Hepatocyte (in vitro differentiated cells): ENCODE measurements around the gene NUDT13. TPM values are rescaled to one million over a fixed set of nuclear protein-coding genes. Genes with fewer than 3 reads are reported as not detected.
"Not testable (repeated sequence)": the region's sequence is repeated elsewhere in the genome, so short reads cannot be mapped to it uniquely, and the experiment has no call there.

ENCODE experiments used
- DNase-seq: peaks from one replicate; pipeline ENCODE4 v3.0.0-alpha.2; 2016; ENCODE audit warnings: low spot score
- H2AFZ ChIP-seq: fragments of 200-600 bp; sonication (generic); 2 replicates; pipeline ENCODE4 v1.6.0; 2016; ENCODE audit warnings: antibody characterized with exemption, mild to moderate bottlenecking
- H3K27ac ChIP-seq: fragments of 200-600 bp; sonication (generic); 2 replicates; pipeline ENCODE4 v1.5.1; 2016; ENCODE audit warnings: mild to moderate bottlenecking
- H3K27me3 ChIP-seq: fragments of 200-600 bp; sonication (generic); 2 replicates; pipeline ENCODE4 v1.6.1; 2016
- H3K36me3 ChIP-seq: fragments of 200-600 bp; sonication (generic); replicated peaks from 2 replicates; pipeline ENCODE4 v1.5.1; 2016; ENCODE audit warnings: low read depth; ENCODE audit not compliant: insufficient read depth
- H3K4me1 ChIP-seq: fragments of 200-600 bp; sonication (generic); 2 replicates; pipeline ENCODE4 v1.5.1; 2016; ENCODE audit warnings: mild to moderate bottlenecking, moderate library complexity; ENCODE audit not compliant: insufficient read depth
- H3K4me2 ChIP-seq: fragments of 200-600 bp; sonication (generic); 2 replicates; pipeline ENCODE4 v1.6.0; 2016
- H3K4me3 ChIP-seq: fragments of 200-600 bp; sonication (generic); 2 replicates; pipeline ENCODE4 v1.5.1; 2016; ENCODE audit warnings: mild to moderate bottlenecking
- H3K79me2 ChIP-seq: fragments of 200-600 bp; sonication (generic); 2 replicates; pipeline ENCODE4 v1.6.0; 2017; ENCODE audit warnings: mild to moderate bottlenecking
- H3K9me2 ChIP-seq: fragments of 200-600 bp; sonication (generic); replicated peaks from 2 replicates; pipeline ENCODE4 v1.6.0; 2017; ENCODE audit warnings: mild to moderate bottlenecking; ENCODE audit not compliant: insufficient read depth
- H3K9me3 ChIP-seq: fragments of 200-600 bp; sonication (generic); 2 replicates; pipeline ENCODE4 v1.5.1; 2016; ENCODE audit warnings: low read depth, mild to moderate bottlenecking
- H4K20me1 ChIP-seq: fragments of 200-600 bp; sonication (generic); 2 replicates; pipeline ENCODE4 v1.6.0; 2016; ENCODE audit warnings: mild to moderate bottlenecking; ENCODE audit not compliant: insufficient read depth, poor library complexity, severe bottlenecking
- CTCF ChIP-seq: fragments of 200-600 bp; sonication (generic); IDR thresholded peaks from 2 replicates; pipeline ENCODE4 v1.5.1; 2016; ENCODE audit warnings: antibody characterized with exemption, mild to moderate bottlenecking; ENCODE audit not compliant: poor library complexity
- EZH2 ChIP-seq: fragments of 200-600 bp; sonication (generic); IDR thresholded peaks from 2 replicates; pipeline ENCODE4 v1.6.1; 2016; ENCODE audit warnings: antibody characterized with exemption, mild to moderate bottlenecking, borderline replicate concordance
- EZH2phosphoT487 ChIP-seq: fragments of 200-600 bp; sonication (generic); IDR thresholded peaks from one replicate; pipeline ENCODE4 v1.6.1; 2018; ENCODE audit warnings: antibody characterized with exemption, mild to moderate bottlenecking, low read depth, moderate library complexity; ENCODE audit not compliant: unreplicated experiment, severe bottlenecking
- WGBS: methylation state at CpG from one replicate; pipeline ENCODE4 v1.1.6; 2016; ENCODE audit warnings: low lambda C conversion rate; ENCODE audit errors: missing lambda C conversion rate; 5-methylcytosine and 5-hydroxymethylcytosine counted together
- polyA plus RNA-seq: library from polyadenylated mRNA; unstranded; fragments of >200 nt; fragmentation: Nextera tagmentation; extraction: Ambion mirVana; gene quantifications from 2 replicates; pipeline ENCODE4 v1.2.1, GENCODE V29; 2016
- total RNA-seq: library from RNA; depleted of rRNA; stranded (reverse); fragments of >200 nt; gene quantifications from 2 replicates; pipeline ENCODE4 v1.2.3, GENCODE V29; 2014

The NUDT13 gene
- total and polyA plus RNA-seq, 2 experiments from 2014 or later: 2.1 to 3.4 TPM

DNA sequence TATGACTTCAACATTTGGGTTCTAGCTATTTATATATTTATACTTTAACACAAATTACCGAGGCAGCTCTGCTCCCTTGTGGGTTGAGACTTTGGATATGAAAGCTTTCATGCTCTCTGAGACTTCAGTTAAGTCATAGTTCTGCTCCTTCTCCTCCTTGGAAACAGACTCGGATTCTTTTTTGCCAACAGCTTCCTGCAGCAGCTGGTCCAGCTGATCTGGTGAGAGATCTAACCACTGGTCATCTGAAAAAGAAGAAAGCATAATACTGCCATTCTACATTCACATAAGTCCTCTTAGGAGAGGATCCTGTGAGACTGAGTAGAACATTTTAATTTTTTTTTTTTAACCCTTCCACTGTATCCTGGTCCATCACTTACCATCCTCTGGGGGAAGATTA, 29.0 kb downstream of the NUDT13 start:
- WGBS: 91% methylated on average over 2 of the region's 2 CpGs
- Histone ChIP-seq H4K20me1 (no peaks in the 10 kb centered on the region), H3K9me2 (no peaks in the 10 kb centered on the region), H3K79me2 (no peaks in the 10 kb centered on the region), H3K4me3 (no peak overlapping the region), H3K4me2 (no peak overlapping the region), H3K36me3 (no peaks in the 10 kb centered on the region), H3K27me3 (no peaks in the 10 kb centered on the region), H3K4me1 (no peaks in the 10 kb centered on the region), H3K9me3 (no peaks in the 10 kb centered on the region), H3K27ac (no peak overlapping the region), H2AFZ (no peak overlapping the region)
- TF ChIP-seq EZH2: no peak
- TF ChIP-seq CTCF: no peak
- no peak for DNase-seq

GRCh38 chr10:73141603-73142002, 31.3 kb downstream of the NUDT13 start:
- no peak for DNase-seq
- H3K27ac ChIP-seq: no peak overlapping the region
- no peak overlapping the region for H3K4me2 ChIP-seq
- H2AFZ ChIP-seq: no peak overlapping the region
- H3K9me3 ChIP-seq: no peaks in the 10 kb centered on the region
- H3K9me2 ChIP-seq: no peaks in the 10 kb centered on the region
- no peaks in the 10 kb centered on the region for H4K20me1 ChIP-seq
- no peaks in the 10 kb centered on the region for H3K79me2 ChIP-seq
- no peaks in the 10 kb centered on the region for H3K4me1 ChIP-seq
- no peak overlapping the region for H3K4me3 ChIP-seq
- no peaks in the 10 kb centered on the region for H3K27me3 ChIP-seq
- TF ChIP-seq EZH2: no peak
- TF ChIP-seq CTCF: no peak
- no peak for TF ChIP-seq EZH2phosphoT487
- H3K36me3 ChIP-seq: no peaks in the 10 kb centered on the region
- 93% methylated on average over 3 of the region's 3 CpGs for WGBS

DNA sequence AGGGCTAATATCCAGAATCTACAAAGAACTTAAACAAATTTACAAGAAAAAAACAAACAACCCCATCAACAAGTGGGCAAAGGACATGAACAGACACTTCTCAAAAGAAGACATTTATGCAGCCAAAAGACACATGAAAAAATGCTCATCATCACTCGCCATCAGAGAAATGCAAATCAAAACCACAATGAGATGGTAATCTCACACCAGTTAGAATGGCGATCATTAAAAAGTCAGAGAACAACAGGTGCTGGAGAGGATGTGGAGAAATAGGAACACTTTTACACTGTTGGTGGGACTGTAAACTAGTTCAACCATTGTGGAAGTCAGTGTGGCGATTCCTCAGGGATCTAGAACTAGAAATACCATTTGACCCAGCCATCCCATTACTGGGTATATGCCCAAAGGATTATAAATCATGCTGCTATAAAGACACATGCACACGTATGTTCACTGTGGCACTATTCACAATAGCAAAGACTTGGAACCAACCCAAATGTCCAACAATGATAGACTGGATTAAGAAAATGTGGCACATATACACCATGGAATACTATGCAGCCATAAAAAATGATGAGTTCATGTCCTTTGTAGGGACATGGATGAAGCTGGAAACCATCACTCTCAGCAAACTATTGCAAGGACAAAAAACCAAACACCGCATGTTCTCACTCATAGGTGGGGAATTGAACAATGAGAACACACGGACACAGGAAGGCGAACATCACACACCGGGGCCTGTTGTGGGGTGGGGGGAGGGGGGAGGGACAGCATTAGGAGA, 40.6 kb downstream of the NUDT13 start:
- H3K9me3 ChIP-seq, H4K20me1 ChIP-seq, H2AFZ ChIP-seq, H3K27me3 ChIP-seq, H3K36me3 ChIP-seq, H3K4me3 ChIP-seq, H3K4me2 ChIP-seq, H3K27ac ChIP-seq, H3K4me1 ChIP-seq, DNase-seq, H3K9me2 ChIP-seq: not testable (repeated sequence)
- WGBS: 96% methylated on average over 8 of the region's 8 CpGs
- peaks cover 11% of the 10 kb centered on the region for H3K79me2 ChIP-seq

DNA sequence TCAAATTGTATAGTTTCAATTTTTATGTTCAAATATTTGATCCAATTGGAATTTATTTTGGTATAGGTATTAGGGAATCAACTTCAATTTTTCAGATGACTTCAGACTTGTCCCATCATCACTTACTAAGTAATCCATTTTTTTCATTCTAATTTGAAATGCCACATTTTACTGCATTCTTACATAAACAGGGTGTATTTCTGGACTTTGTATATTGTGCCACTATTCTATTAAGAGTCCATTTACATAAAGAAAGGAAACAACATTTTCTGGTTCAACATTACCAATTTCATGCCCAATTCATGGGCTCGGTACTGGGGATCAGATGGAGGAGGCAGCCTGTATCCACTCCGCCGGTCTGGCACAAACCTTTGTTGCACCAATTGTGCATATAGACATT, 41.8 kb downstream of the NUDT13 start:
- Histone ChIP-seq H3K4me2 (no peak overlapping the region), H2AFZ (no peak overlapping the region), H3K9me3 (no peaks in the 10 kb centered on the region), H3K36me3 (peaks cover 6% of the 10 kb centered on the region), H3K27me3 (no peaks in the 10 kb centered on the region), H3K9me2 (no peaks in the 10 kb centered on the region), H3K4me1 (no peaks in the 10 kb centered on the region), H3K79me2 (peaks cover 11% of the 10 kb centered on the region), H3K27ac (no peak overlapping the region), H4K20me1 (no peaks in the 10 kb centered on the region), H3K4me3 (no peak overlapping the region)
- TF ChIP-seq EZH2: no peak
- WGBS: 95% methylated on average over 3 of the region's 3 CpGs
- DNase-seq: no peak
